CD4-positive, alpha-beta T cell treated with Interleukin-21 for 1 hour (primary cell): ENCODE measurements around the gene RAB43.
A peak's percentile ranks its signal among the peaks of the same experiment; 100 is the strongest.

Experiments
- DNase-seq: peaks from one replicate; pipeline ENCODE4 v3.0.0-alpha.2; 2020

Gene RAB43

GRCh38 chr3:129060276-129061022, 61.2 kb downstream of the RAB43 start, which contains the start of gene GP9:
TSS of gene GP9 (plus strand) at chr3:129060779. CDS start at chr3:129061740, 961 bp downstream.
- DNase-seq: no peak

- no peak for DNase-seq
These were observed 62.2 kb downstream of the RAB43 start for GRCh38 chr3:129059311-129059958.

- peak; percentile 24 for DNase-seq
These were observed 63.0 kb downstream of the RAB43 start for GRCh38 chr3:129058441-129059200.

- no peak for DNase-seq
These were observed 64.4 kb downstream of the RAB43 start for GRCh38 chr3:129057249-129057648.

- no peak for DNase-seq
These were observed 65.0 kb downstream of the RAB43 start for GRCh38 chr3:129056451-129057173.

- DNase-seq: no peak
These were observed 66.9 kb downstream of the RAB43 start for GRCh38 chr3:129054605-129055104.

- no peak for DNase-seq
These were observed 68.9 kb downstream of the RAB43 start for GRCh38 chr3:129052675-129053074.

GRCh38 chr3:129051871-129052340, 69.7 kb downstream of the RAB43 start:
- DNase-seq: no peak

- DNase-seq: no peak
These were observed 70.9 kb downstream of the RAB43 start for GRCh38 chr3:129050556-129051295.

GRCh38 chr3:129047553-129047839, 74.1 kb downstream of the RAB43 start:
- DNase-seq: no peak

GRCh38 chr3:129046732-129047552, 74.7 kb downstream of the RAB43 start:
- DNase-seq: no peak

GRCh38 chr3:129046037-129046731, 75.4 kb downstream of the RAB43 start:
- no peak for DNase-seq

- peak; percentile 26 for DNase-seq
These were observed 75.9 kb downstream of the RAB43 start for GRCh38 chr3:129045675-129046036.

GRCh38 chr3:129040579-129041300, 80.9 kb downstream of the RAB43 start:
- no peak for DNase-seq

- no peak for DNase-seq
These were observed 81.6 kb downstream of the RAB43 start for GRCh38 chr3:129040039-129040336.

- no peak for DNase-seq
These were observed 82.1 kb downstream of the RAB43 start for GRCh38 chr3:129039271-129040038.

GRCh38 chr3:129038121-129038855, 83.3 kb downstream of the RAB43 start:
- no peak for DNase-seq
